ENCODE results near the gene CD46.

CD46 gene

GRCh38 chr1:207779008-207779407 is 27.2 kb downstream of the CD46 start:
- TF ChIP-seq, protein P1, sequence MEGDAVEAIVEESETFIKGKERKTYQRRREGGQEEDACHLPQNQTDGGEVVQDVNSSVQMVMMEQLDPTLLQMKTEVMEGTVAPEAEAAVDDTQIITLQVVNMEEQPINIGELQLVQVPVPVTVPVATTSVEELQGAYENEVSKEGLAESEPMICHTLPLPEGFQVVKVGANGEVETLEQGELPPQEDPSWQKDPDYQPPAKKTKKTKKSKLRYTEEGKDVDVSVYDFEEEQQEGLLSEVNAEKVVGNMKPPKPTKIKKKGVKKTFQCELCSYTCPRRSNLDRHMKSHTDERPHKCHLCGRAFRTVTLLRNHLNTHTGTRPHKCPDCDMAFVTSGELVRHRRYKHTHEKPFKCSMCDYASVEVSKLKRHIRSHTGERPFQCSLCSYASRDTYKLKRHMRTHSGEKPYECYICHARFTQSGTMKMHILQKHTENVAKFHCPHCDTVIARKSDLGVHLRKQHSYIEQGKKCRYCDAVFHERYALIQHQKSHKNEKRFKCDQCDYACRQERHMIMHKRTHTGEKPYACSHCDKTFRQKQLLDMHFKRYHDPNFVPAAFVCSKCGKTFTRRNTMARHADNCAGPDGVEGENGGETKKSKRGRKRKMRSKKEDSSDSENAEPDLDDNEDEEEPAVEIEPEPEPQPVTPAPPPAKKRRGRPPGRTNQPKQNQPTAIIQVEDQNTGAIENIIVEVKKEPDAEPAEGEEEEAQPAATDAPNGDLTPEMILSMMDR (IDR thresholded peaks at IDR 0.05; ENCODE audit: insufficient read depth, low read depth, low read length, missing control alignments) = no peak
- no peak for DNase-seq (ENCODE audit: low read depth)
- H3K4me3 ChIP-seq (ENCODE audit: low read length) = no peak overlapping the region

DNA sequence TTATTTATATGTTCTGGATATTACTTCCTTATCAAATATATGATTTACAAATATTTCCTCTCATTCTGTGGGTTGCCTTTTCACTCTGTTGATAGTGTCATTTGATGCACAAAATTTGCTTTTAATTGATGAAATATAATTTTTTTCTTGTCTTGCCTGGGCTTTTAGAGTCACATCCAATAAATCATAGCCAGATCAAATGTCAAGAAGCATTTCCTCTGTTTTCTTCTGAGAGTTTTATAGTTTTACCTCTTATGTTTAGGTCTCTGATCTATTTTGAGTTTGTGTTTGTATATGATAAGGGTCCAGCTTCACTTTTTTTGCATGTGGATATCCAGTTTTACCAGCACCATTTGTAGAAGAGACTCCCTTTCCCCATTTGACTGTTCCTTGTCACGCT is 29.5 kb downstream of the CD46 start:
- no peak overlapping the region for H3K4me3 ChIP-seq (ENCODE audit: low read length)
- no peak for DNase-seq (ENCODE audit: low read depth)
- TF ChIP-seq, protein P1 (IDR thresholded peaks at IDR 0.05; ENCODE audit: insufficient read depth, low read depth, low read length, missing control alignments) = no peak

DNA sequence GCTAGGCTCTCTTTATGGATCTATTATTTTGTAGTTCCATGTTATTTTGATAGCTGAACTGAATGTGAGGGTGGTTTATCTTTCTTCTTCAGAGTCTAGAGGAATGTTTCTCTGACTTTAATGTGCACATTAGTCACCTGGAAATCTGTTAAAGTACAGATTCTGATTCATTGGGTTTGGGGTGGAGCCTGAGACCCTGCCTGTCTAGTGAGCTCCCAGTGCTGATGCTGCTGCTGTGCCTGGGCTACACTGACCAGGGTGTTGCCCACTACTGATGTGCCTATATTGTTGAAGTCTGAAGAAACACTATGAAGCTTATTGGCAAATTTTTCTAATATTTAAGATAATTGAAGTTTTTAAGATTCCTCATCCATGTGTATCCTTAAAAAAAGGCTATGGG is 35.9 kb downstream of the CD46 start:
- TF ChIP-seq, protein P1 (IDR thresholded peaks at IDR 0.05; ENCODE audit: insufficient read depth, low read depth, low read length, missing control alignments) = no peak
- DNase-seq (ENCODE audit: low read depth) = peak; percentile 53

DNA sequence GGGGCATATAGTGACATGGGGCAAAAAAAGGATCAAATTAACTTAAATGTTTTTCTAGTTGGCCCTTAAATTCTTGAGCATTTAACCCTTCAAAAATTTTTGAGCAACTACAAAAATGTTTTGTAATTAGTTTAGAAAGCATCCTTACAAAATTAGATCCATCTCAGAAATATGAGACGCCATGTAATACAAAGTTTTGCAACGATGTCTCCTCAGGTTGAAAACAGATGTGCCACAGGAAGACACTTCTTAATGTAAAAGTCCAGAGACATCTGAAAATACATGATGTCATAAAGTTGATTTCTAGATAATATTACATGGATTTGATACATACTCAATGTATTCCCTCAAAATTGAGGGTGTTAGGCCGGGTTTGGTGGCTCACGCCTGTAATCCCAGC is 37.5 kb downstream of the CD46 start:
- DNase-seq (ENCODE audit: low read depth) = no peak

More for the DNA sequence above, 35.9 kb downstream of the CD46 start:
- H3K4me3 ChIP-seq (ENCODE audit: low read length) = no peak overlapping the region

GRCh38 chr1:207789792-207790787 is 38.2 kb downstream of the CD46 start:
- DNase-seq (ENCODE audit: low read depth) = peak; percentile 44

More for the DNA sequence above, 37.5 kb downstream of the CD46 start:
- TF ChIP-seq, protein P1 (IDR thresholded peaks at IDR 0.05; ENCODE audit: insufficient read depth, low read depth, low read length, missing control alignments) = no peak
- no peak overlapping the region for H3K4me3 ChIP-seq (ENCODE audit: low read length)

DNA sequence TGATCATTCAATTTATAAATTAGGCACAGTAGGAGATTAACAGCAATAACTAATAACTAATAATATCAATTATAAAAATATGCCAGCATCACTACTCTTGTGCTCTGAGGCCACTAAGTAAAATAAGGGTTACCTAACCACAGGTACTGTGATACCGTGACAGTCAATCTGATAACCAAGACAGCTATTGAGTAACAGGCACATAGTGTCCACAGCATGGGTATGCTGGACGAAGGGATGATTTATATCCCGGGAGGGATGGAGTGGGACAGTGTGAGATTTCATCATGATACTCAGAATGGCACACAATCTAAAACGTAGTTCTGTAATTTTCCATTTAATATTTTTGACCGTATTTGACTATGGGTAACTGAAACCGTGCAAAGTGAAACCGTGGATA is 39.4 kb downstream of the CD46 start:
- TF ChIP-seq, protein P1 (IDR thresholded peaks at IDR 0.05; ENCODE audit: insufficient read depth, low read depth, low read length, missing control alignments) = no peak
- H3K4me3 ChIP-seq (ENCODE audit: low read length) = no peak overlapping the region
- no peak for DNase-seq (ENCODE audit: low read depth)

More at GRCh38 chr1:207789792-207790787, 38.2 kb downstream of the CD46 start:
- H3K4me3 ChIP-seq (ENCODE audit: low read length) = no peak overlapping the region
- TF ChIP-seq, protein P1 (IDR thresholded peaks at IDR 0.05; ENCODE audit: insufficient read depth, low read depth, low read length, missing control alignments) = no peak

Data from epithelial cell of esophagus (primary cell).